HG03571 (cell line): ENCODE measurements around the gene RGMA.

Experiments used
- ATAC-seq: cut with Tn5 transposase; IDR thresholded peaks from one replicate; pipeline ENCODE4 v1.9.1; 2021; ENCODE audit not compliant: unreplicated experiment

RGMA gene

GRCh38 chr15:93093765-93094164 is 4.8 kb upstream of the RGMA start:
- no peak for ATAC-seq

- ATAC-seq: no peak
These were observed 2.5 kb upstream of the RGMA start for GRCh38 chr15:93091465-93091864.

- ATAC-seq: no peak
These were observed 805 bp upstream of the RGMA start for GRCh38 chr15:93089727-93090305.

GRCh38 chr15:93088200-93088980 is 621 bp downstream of the RGMA start:
- ATAC-seq: no peak

GRCh38 chr15:93087825-93088199 is 1.2 kb downstream of the RGMA start:
- ATAC-seq: no peak

- no peak for ATAC-seq
These were observed 2.2 kb downstream of the RGMA start for GRCh38 chr15:93086791-93087190.

GRCh38 chr15:93085692-93086091 is 3.3 kb downstream of the RGMA start:
- no peak for ATAC-seq

- ATAC-seq: no peak
These were observed 6.2 kb downstream of the RGMA start for GRCh38 chr15:93082861-93083260.

- ATAC-seq: no peak
These were observed 7.6 kb downstream of the RGMA start for GRCh38 chr15:93081399-93081798.

GRCh38 chr15:93080451-93080850 is 8.6 kb downstream of the RGMA start:
- ATAC-seq: no peak

- ATAC-seq: no peak
These were observed 12.1 kb downstream of the RGMA start for GRCh38 chr15:93076875-93077274.

GRCh38 chr15:93076217-93076616 is 12.8 kb downstream of the RGMA start:
- no peak for ATAC-seq

GRCh38 chr15:93074599-93074998 is 14.4 kb downstream of the RGMA start:
- no peak for ATAC-seq

- no peak for ATAC-seq
These were observed 15.5 kb downstream of the RGMA start for GRCh38 chr15:93073465-93073952.

GRCh38 chr15:93072411-93073394 is 16.3 kb downstream of the RGMA start:
- ATAC-seq: no peak

- ATAC-seq: no peak
These were observed 17.0 kb downstream of the RGMA start for GRCh38 chr15:93072011-93072410.

GRCh38 chr15:93071469-93071936 is 17.5 kb downstream of the RGMA start:
- no peak for ATAC-seq

- ATAC-seq: no peak
These were observed 18.3 kb downstream of the RGMA start for GRCh38 chr15:93070551-93071296.

GRCh38 chr15:93070132-93070531 is 18.9 kb downstream of the RGMA start:
- no peak for ATAC-seq

GRCh38 chr15:93068581-93069199 is 20.3 kb downstream of the RGMA start:
- ATAC-seq: no peak
